Endothelial cell of umbilical vein (primary cell): Measurements from ENCODE around the gene PPM1E. TPM values are rescaled to one million over a fixed set of nuclear protein-coding genes. Genes with fewer than 3 reads are reported as not detected.

ENCODE experiments used
- BruUV-seq: library from RNA; stranded (reverse); fragments of 400-500 nt; replicated peaks from 2 replicates; lab custom pipeline; 2021; lab: Mats Ljungman, UMichigan
- CTCF ChIA-PET: fragments of 300-600, 350-600 bp; sonication (Branson Sonifier 250); formaldehyde crosslinking; loops from one replicate; lab custom pipeline; 2021; ENCODE audit warnings: antibody characterized with exemption, inconsistent platforms; lab: Charles Lee
- POLR2A ChIA-PET: fragments of 300-600, 350-600 bp; sonication (Branson Sonifier 250); formaldehyde crosslinking; loops from one replicate; lab custom pipeline; 2021; ENCODE audit warnings: antibody characterized with exemption, inconsistent platforms; lab: Charles Lee
- DNase-seq: peaks from one replicate; pipeline ENCODE4 v3.0.0-alpha.2; 2011; ENCODE audit warnings: low read depth, low spot score
- FAIRE-seq: peaks from 2 replicates; lab custom pipeline; 2011; peaks lifted over from hg19 to GRCh38; lab: Jason Lieb, UNC
- H2AFZ ChIP-seq: 2 replicates; pipeline ENCODE4 v1.6.0; 2012; ENCODE audit warnings: low read depth, low read length, control low read depth, inconsistent platforms
- H3K27ac ChIP-seq: 2 replicates; pipeline ENCODE4 v1.5.1; 2011; ENCODE audit warnings: low read depth, mild to moderate bottlenecking, control low read depth, low read length, moderate library complexity; ENCODE audit not compliant: insufficient read depth
- H3K27me3 ChIP-seq, 2 experiments: 2 replicates each; pipeline versions ENCODE4 v1.6.0 to v1.6.1; 2011; ENCODE audit warnings: low read length in 2 of 2, mixed read lengths in 1 of 2; ENCODE audit not compliant: control insufficient read depth in 2 of 2, insufficient read depth in 2 of 2
- H3K36me3 ChIP-seq, 2 experiments: 2 replicates in 1 of 2; 3 replicates in 1 of 2; pipeline ENCODE4 v1.5.1; 2011; ENCODE audit warnings: low read length in 2 of 2, mild to moderate bottlenecking in 1 of 2, moderate library complexity in 1 of 2; ENCODE audit not compliant: control insufficient read depth in 2 of 2, insufficient read depth in 2 of 2; ENCODE audit errors: extremely low read depth in 1 of 2
- H3K4me1 ChIP-seq: 3 replicates; pipeline ENCODE4 v1.5.1; 2011; ENCODE audit warnings: mild to moderate bottlenecking, low read length; ENCODE audit not compliant: control insufficient read depth, insufficient read depth; ENCODE audit errors: extremely low read depth
- H3K4me2 ChIP-seq: 2 replicates; pipeline ENCODE4 v1.6.1; 2011; ENCODE audit warnings: low read length, control low read depth, mixed read lengths; ENCODE audit not compliant: insufficient read depth
- H3K4me3 ChIP-seq, 3 experiments: fragments of 200-600 bp in 1 of 3; sonication (generic), shearing (Covaris generic) in 1 of 3; replicated peaks in 1 of 3; 2 replicates each; pipeline ENCODE4 v1.5.1; 2011 to 2016; ENCODE audit warnings: control low read depth in 3 of 3, low read length in 3 of 3, mild to moderate bottlenecking in 2 of 3, inconsistent platforms in 1 of 3, low read depth in 1 of 3, moderate library complexity in 1 of 3; ENCODE audit not compliant: insufficient read depth in 1 of 3
- H3K79me2 ChIP-seq: 2 replicates; pipeline ENCODE4 v1.6.0; 2012; ENCODE audit warnings: low read length, inconsistent platforms; ENCODE audit not compliant: control insufficient read depth, insufficient read depth
- H3K9ac ChIP-seq: replicated peaks from 2 replicates; pipeline ENCODE3; 2011; ENCODE audit warnings: low read length, control low read depth; ENCODE audit not compliant: insufficient read depth; ENCODE audit errors: extremely low read depth
- H3K9me1 ChIP-seq: replicated peaks from 3 replicates; pipeline ENCODE4 v1.6.0; 2011; ENCODE audit warnings: mild to moderate bottlenecking, low read length; ENCODE audit not compliant: control insufficient read depth, insufficient read depth; ENCODE audit errors: extremely low read depth
- H3K9me3 ChIP-seq: replicated peaks from 2 replicates; pipeline ENCODE4 v1.5.1; 2012; ENCODE audit warnings: low read length, inconsistent platforms; ENCODE audit not compliant: control insufficient read depth, insufficient read depth
- H4K20me1 ChIP-seq: replicated peaks from 2 replicates; pipeline ENCODE3; 2011; ENCODE audit warnings: mild to moderate bottlenecking, low read length; ENCODE audit not compliant: control insufficient read depth, insufficient read depth; ENCODE audit errors: extremely low read depth
- CTCF ChIP-seq, 2 donors: IDR thresholded peaks; 1 replicate in 1 of 2; 2 replicates in 1 of 2; pipeline ENCODE4 v1.5.1; 2011; ENCODE audit warnings: low read length in 2 of 2, mild to moderate bottlenecking in 2 of 2, moderate library complexity in 2 of 2, control low read depth in 1 of 2, inconsistent platforms in 1 of 2, low read depth in 1 of 2; ENCODE audit not compliant: insufficient read depth in 1 of 2; ENCODE audit errors: extremely low read depth in 1 of 2
- EZH2 ChIP-seq: IDR thresholded peaks from 2 replicates; pipeline ENCODE4 v1.6.1; 2012; ENCODE audit warnings: borderline replicate concordance, low read depth, mild to moderate bottlenecking, moderate library complexity, low read length, inconsistent platforms; ENCODE audit not compliant: severe bottlenecking
- GATA2 ChIP-seq: IDR thresholded peaks from 2 replicates; pipeline ENCODE4 v1.7.0; 2011; ENCODE audit warnings: low read depth, mild to moderate bottlenecking, moderate library complexity, mixed read lengths, low read length; ENCODE audit not compliant: insufficient read length, insufficient read depth
- JUN ChIP-seq: IDR thresholded peaks from 2 replicates; pipeline ENCODE4 v1.6.1; 2011; ENCODE audit warnings: borderline replicate concordance, low read depth; ENCODE audit not compliant: insufficient read length, insufficient read depth
- MYC ChIP-seq: IDR thresholded peaks from one replicate; pipeline ENCODE4 v1.6.1; 2011; ENCODE audit warnings: mild to moderate bottlenecking, low read depth, low read length
- POLR2A ChIP-seq: IDR thresholded peaks from 2 replicates; pipeline ENCODE4 v1.6.1; 2012; ENCODE audit warnings: low read depth, mild to moderate bottlenecking, control low read depth, low read length
- dilution Hi-C: fragments of 300-500 bp; cut with MboI; formaldehyde crosslinking; loops from one replicate; pipeline ENCODE4 v1.15.0; 2019; ENCODE audit warnings: low sequenced_read_pairs; ENCODE audit not compliant: extremely low pct_ligation_motif_present
- intact Hi-C: fragments of 100-400 bp; cut with micrococcal nuclease; formaldehyde crosslinking; loops from one replicate; pipeline ENCODE4 v1.10.0; 2022
- polyA plus RNA-seq, 4 experiments: library from polyadenylated mRNA; depleted of rRNA in 3 of 4; stranded (reverse) in 3 of 4; unstranded in 1 of 4; fragments of >200 nt; gene quantifications; 2 replicates each; pipeline versions ENCODE4 v1.2.1 to v1.2.3, GENCODE V29; 2011 to 2012; ENCODE audit warnings: missing spikeins in 1 of 4
- total RNA-seq: library from RNA; stranded (reverse); gene quantifications from 2 replicates; pipeline ENCODE4 v1.2.3, GENCODE V29; 2021

Gene PPM1E
- total and polyA plus RNA-seq, 2 donors (not counting 3 experiments of a cell fraction or from before 2014, with no cell fraction given) = 0.01 TPM; not detected in 1

- dilution Hi-C loops = no loop called here
- no TSS peak for BruUV-seq
- ChIA-PET CTCF (no interaction called here), POLR2A (no interaction called here)
- TF ChIP-seq CTCF (IDR thresholded peaks at IDR 0.05; ENCODE audit: extremely low read depth in 1 of 2, insufficient read depth in 1 of 2, low read depth in 1 of 2, low read length in 2 of 2) = no peak
- TF ChIP-seq POLR2A = no peak
- no peak for TF ChIP-seq MYC
- no peak for TF ChIP-seq JUN
- no peak for TF ChIP-seq EZH2
- TF ChIP-seq GATA2 = no peak
- H4K20me1 ChIP-seq = no peaks in the 10 kb centered on the region
- H3K4me3 ChIP-seq = no peak overlapping the region
- H3K27ac ChIP-seq = no peak overlapping the region
- no peaks in the 10 kb centered on the region for H3K27me3 ChIP-seq
- H3K9me1 ChIP-seq = no peaks in the 10 kb centered on the region
- no peaks in the 10 kb centered on the region for H3K36me3 ChIP-seq
- no peak overlapping the region for H3K9ac ChIP-seq
- H3K4me2 ChIP-seq = no peak overlapping the region
- no peak overlapping the region for H2AFZ ChIP-seq
- intact Hi-C loops = no loop called here
- no peak for DNase-seq
- H3K79me2 ChIP-seq = no peaks in the 10 kb centered on the region
- no peaks in the 10 kb centered on the region for H3K9me3 ChIP-seq
- H3K4me1 ChIP-seq = peaks cover 2% of the 10 kb centered on the region
- FAIRE-seq = no peak
Measured at GRCh38 chr17:58785097-58785496, 29.4 kb downstream of the PPM1E start.
